Measurements from ENCODE around the gene RGMA.
A peak's percentile ranks its signal among the peaks of the same experiment; 100 is the strongest.

Gene RGMA

DNA sequence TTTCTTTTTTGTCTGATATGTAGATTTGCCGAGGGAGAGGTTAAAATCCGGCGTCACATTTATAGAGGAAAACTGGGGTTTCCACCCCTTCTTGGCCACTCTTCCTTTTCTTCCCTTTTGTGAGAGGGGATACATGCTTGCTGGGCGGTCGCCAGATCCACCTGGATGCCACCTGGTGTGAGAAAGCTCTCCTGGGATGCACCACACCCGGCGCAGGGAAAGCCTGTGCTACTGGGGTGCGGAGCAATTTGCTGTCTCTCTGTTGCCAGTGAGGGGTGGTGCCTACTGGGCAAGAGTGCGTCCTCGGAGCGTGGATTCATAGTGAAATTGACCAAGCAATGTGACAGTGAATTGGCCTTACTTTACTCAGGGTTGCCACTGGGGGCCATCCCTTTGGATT, 2.5 kb upstream of the RGMA start:
- DNase-seq: no peak

DNA sequence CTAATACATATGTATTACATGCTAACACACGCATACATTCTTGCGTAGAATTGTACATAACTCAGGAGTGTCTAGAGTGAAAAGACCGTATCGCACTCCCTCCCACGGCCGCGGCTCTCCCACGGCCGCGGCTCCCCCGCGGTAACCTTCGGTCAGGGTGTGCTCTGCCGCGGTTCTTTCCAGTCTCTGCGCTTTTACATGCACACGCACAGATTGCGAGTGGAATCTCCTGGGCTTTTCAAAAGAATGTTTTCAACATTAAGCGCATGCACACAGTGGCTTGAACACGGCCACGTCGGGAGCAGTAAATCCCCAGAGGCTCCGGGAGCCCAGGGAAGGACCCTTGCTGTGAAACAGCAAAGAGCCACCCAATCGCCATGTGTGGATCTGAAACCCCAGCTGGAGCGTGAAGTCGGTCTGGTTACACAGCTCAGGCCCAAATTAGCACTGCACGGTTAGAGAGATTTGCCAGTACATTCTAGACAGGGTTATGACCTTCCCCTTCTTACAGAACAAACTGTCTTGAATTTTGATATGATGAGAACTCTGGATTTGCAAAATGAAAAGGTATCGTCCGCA, 805 bp upstream of the RGMA start:
- no peak for DNase-seq

DNA sequence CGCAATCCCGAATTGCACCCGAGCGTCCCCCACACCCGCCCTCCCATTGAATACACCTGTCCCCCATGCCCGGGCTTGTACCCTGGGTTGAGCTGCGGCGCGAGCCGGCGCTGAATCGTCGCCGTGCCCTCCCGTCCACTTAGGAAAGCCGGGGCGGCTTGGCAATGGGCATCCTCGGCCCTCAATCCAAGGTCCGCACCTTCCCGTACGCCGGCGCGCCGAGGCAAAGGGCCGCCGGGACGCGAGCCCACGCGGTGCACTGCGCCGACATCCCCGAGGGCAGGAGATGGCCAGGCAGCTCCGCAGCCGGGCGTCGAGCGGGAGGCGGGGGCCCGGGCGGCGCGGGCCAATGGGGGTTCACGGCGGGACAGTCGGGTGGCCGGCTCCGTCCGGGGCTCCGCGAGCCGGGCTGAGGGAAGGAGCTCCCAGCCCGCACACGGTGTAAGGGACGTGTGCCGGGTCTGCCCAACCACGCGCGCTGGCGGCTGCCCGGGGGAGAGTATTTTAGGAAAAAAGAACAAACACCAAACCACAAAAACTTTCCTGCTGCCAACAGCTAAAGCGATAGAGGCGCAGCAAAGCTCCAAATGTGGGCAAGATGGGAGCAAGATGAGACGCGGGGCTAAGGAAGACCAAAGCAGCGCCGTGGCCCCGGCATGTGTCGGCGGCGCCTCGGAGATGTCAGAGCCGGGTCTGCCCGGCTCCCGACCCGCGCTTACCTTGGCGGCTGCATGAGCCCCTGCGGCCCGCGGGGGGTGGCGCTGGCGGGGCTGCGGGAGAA, 621 bp downstream of the RGMA start:
- DNase-seq: peak; percentile 19

DNA sequence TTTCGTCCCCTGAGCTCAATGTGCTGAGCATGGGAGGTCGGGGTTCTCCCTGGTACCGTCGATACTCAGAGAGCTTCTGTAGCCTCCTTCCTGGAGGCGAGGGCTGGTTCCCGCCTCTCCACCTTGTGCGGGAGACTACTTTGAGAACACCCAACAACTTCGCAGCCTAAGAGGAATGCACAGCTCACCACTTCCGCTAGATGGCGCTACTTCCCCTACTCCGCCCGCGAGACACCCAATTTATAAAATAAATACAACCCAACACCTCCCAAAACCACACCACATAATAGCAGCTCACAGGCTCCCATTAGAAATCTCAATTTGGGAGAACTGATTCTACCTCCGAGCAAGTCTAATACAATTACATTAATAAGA, 1.2 kb downstream of the RGMA start:
- peak; percentile 57 for DNase-seq

DNA sequence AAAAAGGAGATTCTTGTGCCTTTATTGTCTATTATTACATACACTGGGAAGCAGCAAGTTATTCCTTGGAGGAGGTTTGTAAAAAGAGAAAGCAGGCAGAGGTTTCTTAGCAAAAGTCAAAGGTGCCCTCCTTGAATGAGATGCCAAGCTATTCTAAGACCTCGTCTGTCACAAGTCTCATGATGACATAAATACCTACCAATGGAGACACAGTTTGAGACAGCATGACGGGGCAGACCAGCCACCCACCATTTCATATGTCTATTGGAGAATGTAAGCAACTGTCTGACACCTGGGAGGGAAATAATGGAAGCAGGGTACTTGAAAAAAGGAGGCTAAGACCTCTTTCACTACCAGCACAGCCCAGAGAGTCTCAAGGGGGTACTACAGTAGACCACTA, 2.2 kb downstream of the RGMA start:
- no peak for DNase-seq

DNA sequence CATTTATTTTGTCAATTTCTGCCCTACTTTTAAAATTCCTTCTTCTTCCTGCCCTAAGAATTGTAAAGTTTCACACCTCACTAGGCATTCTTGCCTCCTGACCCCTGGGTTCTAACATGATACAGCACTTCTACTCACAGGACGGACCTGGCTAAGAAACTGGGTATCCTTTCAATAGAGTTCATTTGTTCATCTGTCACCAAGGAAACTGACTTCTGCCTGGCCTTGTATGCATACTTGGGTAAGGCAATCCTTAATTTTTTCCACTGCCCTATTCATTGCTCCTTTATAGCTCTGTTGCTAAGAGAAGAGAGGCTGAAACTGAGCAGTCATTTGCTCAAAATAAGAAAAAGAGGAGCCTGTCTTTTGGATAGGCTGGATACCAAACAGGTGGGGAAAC, 3.3 kb downstream of the RGMA start:
- DNase-seq: no peak

DNA sequence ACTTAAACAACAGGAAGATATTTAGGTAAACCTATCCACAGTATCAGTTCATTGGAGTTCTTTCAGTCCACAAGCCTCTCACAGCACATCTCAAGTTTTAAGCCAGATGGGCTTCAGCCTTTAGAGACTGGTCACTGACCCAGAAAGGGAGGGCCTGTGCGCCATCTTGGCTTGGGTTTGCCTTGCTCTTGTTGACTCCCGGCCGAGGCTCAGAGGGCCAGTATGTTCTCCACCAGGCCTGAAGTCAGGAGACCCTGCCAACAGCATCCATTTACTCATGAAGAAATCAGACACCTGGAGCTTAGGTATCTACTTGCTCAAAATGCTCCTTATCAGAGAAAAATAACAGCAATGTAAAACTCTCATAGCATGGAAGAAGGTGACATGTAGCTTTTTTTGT, 6.2 kb downstream of the RGMA start:
- DNase-seq: no peak

DNA sequence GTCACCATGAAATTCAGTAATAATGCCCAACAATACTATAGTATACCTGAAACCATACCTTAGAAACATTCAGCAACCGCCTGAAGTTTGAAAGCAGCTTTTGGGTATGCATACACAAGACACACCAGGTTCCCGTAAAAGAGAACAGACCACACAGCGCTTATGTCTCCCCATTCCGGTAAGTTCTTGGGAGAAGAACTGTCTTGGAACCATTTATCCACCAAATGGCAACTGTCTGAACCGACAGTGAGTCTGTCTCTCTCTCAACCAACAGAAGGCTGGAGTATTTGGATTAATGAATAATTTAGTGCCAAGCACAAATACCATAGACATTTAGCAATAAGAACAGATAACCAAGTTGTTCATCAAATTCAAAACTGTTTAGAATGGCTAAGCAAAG, 7.6 kb downstream of the RGMA start:
- DNase-seq: no peak

DNA sequence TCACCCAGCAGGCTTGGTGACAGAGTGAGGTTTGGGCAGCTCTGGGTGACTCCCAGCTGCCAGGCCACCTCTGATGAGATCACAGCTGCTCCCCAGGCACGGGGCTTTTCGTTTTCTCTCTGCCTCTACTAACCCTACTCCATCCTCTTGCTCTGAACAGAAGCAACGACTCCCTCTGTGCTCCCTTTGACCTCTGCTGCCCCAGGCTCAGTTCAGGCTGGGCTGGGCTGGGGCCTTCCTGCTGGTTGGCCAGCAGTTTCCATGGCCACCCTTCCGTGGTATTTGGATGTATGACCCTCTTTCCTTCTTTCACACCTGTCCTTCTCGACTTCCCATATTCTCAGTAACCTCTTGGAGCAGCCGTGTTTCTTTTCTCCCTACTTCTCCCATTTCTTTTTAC, 8.6 kb downstream of the RGMA start:
- no peak for DNase-seq

DNA sequence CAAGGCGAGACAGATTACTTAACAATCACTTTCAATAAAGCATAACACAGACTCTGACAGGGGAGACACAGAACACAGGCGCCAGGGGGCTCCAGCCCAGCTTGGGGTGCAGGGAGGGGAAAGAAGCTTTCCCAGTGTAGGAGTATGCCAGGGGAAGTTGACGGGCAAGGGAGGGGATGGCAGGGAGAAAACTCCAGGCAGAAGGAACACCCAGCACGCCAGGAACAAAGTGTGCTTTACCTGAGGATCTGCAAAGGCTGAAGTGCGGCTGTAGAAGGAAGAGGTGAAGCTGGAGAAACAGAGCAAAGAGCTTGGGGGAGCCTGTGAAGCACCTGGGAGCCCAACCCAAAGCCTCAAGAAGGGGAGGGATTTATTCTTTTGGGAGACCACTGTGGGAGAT, 12.1 kb downstream of the RGMA start:
- no peak for DNase-seq

DNA sequence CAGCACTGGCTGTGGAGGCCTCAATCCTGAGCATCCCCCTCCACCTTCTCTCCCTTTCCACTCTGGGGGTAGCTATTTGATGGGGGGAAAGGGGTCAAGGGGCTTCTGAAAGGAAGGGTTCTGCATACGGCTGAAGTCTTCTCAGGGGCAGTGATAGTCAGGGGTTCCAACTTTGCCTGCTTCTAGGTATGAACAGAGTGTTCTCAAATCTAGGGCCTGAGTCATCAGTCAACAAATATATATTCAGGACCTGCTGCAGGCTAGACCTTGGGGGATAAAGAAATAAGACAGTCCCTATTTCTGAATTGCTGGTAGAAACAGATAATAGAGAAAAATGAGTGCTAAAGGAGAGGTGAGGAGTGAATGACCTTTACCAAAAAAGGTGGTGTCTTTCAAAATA, 12.8 kb downstream of the RGMA start:
- DNase-seq: no peak

DNA sequence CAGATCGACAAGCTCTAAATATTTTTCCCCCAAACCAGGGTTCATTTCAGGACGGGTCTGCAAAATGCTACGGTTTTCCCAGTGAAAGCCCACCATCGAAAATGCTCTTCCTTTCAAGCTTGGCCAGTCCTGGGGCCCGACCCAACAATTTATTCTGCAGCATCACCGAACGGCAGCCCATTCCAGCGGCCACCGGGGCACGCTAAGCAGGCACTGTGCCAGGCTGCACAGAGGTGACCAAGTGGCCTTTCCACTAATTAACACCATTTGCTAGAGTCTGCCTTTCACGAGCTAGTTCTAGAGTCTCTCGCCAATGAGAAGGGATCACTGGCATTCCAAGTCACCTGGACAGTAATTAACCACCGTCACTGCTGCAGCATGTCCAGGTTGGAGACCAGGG, 14.4 kb downstream of the RGMA start:
- no peak for DNase-seq

DNA sequence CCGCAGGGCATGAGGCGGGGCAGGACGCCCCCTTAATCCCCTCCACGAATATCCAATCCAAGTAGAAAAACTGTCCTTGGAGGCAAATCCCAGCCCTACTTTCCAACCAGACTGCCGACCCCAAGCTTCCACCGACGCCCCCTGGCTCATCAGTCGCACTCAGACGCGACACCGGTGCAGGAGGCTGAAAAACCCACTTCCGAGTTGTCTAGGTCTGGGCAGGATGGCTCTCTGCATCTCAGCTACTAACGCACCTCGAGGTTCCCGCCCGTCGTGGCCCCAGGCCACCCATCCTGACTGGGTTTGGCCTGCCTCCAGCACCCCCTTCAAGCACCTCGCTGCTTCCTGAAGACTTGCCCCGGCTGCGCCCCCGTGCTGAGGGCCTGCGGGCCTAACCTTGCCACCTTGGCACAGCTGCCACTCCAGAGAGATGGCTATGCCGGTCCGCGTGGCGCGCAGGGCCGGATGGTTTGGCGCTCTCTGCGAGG, 15.5 kb downstream of the RGMA start:
- no peak for DNase-seq

DNA sequence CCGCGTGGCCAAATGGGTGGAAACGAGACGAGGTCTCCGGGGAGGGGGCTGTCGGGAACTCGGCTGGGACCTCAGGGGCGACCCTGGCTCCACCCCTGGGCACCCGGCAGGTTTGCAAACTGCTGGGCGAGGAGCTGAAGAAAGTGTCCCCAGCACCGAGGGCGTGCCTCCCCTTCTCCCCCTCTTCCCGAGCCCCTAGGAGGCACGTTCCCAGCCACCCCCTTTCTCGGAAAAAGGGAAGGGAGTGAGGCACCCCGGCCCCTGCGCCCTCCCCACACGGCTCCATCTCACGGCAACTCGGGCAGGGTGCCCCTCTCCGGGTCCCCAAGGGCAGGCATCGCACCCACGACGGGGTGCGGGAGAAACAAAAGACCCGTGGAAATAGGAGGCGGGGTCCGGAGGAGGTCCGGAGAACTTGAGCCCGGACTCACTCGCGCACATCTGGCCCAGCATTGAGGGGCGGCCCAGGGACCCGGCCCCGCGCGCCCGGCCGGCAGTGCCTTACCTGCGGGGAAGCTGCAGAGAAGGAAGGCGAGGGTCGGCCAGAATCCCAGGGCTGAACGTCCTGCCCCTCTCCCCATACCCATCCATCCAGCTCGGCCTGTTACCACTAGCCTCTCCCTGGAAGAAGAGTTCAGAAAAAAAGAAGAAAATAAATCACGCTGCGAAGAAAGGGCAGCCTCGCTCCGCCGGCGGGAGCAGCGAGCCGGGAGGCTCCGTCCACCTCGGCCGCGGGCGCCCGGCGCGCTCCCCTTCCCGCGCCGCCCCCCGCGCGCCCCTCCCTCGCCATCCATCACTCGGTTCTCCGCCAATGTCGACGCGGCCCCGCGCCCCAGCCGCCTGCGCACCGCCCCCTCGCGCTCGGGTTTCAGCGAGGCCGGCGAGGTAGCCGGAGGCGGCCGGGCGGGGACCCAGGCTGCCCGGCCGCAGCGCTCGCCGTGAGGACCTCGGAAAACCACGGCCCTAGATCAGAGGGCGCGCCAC, 16.3 kb downstream of the RGMA start:
- peak; percentile 83 for DNase-seq

DNA sequence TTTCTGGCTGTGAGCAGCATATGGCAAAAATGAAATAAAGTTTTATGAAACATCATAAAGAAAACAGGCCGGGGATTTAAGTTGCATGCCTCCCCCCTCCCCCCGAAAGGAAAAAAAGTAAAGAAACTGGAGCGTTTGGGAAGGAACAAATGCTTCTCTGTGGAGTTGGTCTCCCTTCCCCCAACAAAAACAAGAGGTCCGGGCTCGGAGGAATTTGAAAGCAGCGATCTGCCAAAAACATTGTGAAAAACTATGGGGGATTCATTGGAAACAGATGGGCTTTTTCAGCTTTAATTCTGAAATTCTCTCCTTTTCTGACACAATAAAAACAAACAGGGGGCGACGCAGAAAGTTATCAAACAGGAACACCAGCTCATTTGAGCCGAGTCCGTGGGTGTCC, 17.0 kb downstream of the RGMA start:
- DNase-seq: peak; percentile 81

DNA sequence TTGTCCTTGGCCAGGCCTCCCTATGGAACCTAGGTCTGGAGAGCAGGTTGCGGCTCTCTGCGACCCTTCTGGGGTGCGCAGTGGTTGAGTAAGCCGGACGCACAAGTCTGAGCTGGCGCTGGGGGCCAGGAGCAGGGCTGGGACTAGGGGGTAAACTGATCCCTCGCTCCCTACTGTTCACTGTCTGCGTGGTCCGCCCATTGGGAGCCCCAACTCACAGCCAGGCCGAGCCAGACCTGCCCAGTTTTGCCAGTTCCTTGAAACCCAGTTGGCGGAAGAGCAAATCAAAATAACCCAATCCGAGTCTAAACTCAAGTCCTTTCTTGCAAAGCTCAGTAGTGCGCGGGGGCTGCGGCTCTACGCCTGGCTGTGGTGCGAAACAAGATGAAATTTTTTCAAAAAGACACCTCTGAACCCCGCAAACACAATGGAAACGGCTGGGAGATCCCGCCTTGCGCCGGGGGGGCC, 17.5 kb downstream of the RGMA start:
- DNase-seq: peak; percentile 8

DNA sequence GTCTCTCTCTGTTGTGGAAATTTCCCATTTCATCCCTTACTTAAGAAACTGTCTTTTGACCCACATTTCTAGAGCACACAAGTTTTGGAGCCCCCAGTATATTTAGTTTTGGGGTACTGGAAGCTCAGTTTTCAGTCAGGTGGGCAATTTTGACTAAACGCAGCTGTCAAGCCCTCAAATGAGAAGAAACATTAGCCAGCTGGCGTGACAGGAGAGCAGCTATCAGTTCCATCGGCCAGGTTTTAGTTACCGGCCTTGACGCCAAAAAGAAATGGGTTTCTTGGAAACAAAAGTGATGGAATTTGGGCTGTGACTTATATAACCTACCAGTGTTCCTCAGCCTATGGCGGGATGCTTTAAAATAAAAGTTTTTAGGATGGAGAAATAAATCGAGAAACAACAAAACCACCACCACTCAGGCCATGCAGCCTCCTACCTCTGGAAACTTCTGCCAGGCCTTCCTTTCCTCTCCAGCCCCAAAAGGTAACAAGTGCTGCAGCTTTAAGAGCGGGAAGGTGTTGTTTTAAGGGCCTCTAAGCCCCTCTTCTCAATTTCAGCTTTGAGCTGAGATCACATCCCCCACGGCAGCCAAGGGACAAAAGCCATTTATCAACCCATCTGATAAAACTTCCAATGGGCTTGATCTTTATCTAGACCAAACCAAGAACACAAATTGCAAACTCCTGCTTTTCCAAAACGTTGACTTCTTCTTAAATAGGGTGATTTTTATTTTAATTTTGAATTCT, 18.3 kb downstream of the RGMA start:
- no peak for DNase-seq

DNA sequence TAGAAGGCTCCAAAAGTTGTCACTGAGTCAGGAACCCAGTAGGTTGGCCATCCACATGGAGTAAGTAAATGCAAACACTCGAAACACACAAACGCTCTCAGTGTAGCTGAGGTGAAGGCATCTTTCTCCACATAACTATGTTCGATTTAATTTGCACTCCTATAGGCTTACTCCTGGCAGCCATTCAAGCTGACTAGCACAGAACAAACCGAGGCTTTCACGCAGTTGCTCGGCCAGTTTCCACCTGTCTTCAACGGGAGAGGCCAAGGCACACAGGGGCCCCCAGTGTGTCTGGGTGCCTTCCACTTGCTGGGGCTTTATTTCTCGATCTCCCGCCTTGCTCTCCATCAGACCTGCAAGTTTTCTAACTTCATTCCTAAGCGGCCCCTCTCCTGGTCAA, 18.9 kb downstream of the RGMA start:
- DNase-seq: no peak

DNA sequence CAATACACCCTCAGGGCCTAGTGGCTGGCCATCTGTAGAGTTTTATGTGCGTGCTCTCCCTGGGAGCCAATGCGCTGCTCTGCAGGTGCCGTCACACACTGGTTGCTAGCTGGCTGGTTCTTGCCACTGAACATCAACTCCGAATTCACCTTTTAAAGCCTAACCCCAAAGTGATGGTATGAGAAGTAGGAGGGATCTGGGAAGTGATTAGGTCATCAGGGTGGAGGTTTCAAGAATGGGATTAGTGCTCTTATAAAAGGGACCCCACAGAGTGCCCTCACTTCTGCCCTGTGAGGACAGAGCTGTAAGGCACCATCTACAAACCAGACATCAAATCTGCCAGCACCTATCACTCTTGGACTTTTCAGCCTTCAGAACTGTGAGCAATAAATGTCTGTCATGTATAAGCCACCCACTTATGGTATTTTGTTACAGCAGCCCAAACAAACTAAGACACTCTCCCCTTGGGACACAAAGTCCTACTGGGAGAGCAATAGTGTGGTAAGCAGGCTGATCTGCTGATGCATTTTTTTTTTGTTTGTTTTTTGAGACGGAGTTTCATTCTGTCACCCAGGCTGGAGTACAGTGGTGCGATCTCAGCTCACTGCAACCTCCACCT, 20.3 kb downstream of the RGMA start:
- no peak for DNase-seq

DNA sequence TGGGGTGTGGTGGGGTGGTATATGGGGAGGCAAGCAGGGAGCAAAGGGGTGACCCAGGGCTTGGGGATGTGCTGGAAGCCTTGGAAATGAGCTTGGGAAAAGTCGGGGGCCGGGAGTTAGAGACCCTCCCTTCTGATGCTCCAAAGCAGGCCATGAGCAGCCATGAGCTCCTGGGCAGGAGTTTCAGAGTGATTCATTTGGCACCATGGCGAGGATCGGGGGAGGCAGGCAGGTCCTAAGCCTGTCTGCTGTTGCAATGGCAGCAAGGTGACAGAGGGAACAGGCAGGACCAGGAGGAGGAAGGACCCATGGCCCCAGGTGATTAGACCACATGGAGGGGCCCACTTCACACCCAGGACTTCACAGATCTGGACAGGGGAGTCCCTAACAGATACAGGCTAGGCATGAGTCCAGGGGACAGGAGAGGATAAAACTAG, 21.3 kb downstream of the RGMA start:
- DNase-seq: no peak

DNA sequence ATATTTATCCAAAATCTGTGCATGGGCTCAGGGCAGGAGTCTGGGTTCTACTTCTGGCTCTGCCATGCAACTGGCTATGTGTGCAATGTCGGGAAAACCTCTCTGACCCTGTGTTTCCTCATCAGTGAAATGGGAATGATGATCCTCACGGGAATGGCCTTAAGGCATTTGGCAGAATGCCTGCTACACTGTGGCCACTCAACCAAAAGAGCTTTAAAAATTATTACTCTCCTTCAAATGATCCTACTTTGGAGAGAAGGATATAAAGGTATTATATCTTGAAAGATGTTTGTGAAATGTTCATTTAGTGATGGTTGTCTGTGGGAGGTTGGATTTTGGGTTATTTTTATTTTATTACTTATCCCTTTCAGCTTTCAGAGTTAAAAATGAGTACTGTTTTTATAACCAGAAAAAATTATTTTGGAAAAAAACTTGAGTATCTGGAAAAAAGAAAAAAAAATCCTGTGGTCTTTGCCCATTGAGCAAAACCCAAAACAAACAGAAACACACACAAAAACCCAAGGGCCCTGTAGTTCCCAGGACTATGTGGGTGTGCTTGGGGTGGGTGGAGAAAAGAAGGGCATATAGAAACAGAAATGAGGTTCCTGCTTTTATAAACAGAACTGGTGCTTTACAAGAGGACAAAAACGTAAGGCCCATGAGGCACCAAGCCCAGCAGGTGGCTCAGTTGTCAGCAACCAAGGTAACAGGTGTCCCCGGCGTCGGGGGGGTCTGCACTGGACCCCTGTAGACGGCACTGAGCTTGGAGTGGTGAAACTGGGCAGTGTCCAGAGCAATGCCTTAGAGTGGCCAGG, 22.0 kb downstream of the RGMA start:
- DNase-seq: peak; percentile 50

All from fibroblast of skin of back (primary cell).